ENCODE results near the gene MYO1F.

Gene MYO1F

GRCh38 chr19:8489561-8490394 is 87.5 kb downstream of the MYO1F start:
- FAIRE-seq = no peak

GRCh38 chr19:8488365-8488764 is 88.9 kb downstream of the MYO1F start:
- no peak for FAIRE-seq

GRCh38 chr19:8487137-8487851 is 89.9 kb downstream of the MYO1F start:
- no peak for FAIRE-seq

- FAIRE-seq = no peak
Observed at GRCh38 chr19:8486661-8487136, 90.5 kb downstream of the MYO1F start.

- no peak for FAIRE-seq
Observed at GRCh38 chr19:8485561-8486371, 91.5 kb downstream of the MYO1F start.

GRCh38 chr19:8484331-8484894 is 92.8 kb downstream of the MYO1F start:
- no peak for FAIRE-seq

GRCh38 chr19:8483165-8483564 is 94.1 kb downstream of the MYO1F start:
- no peak for FAIRE-seq

- no peak for FAIRE-seq
Observed at GRCh38 chr19:8482696-8483095, 94.5 kb downstream of the MYO1F start.

GRCh38 chr19:8481616-8482015 is 95.6 kb downstream of the MYO1F start:
- no peak for FAIRE-seq

GRCh38 chr19:8481201-8481600 is 96.0 kb downstream of the MYO1F start:
- FAIRE-seq = no peak

GRCh38 chr19:8478598-8478997 is 98.6 kb downstream of the MYO1F start:
- FAIRE-seq = no peak

GRCh38 chr19:8477889-8478288 is 99.4 kb downstream of the MYO1F start:
- no peak for FAIRE-seq

- FAIRE-seq = no peak
Observed at GRCh38 chr19:8476524-8476923, 100.7 kb downstream of the MYO1F start.

- FAIRE-seq = no peak
Observed at GRCh38 chr19:8475005-8475404, 102.2 kb downstream of the MYO1F start.

GRCh38 chr19:8473648-8474476 is 103.4 kb downstream of the MYO1F start:
- FAIRE-seq = no peak
